Esophagus muscularis mucosa (tissue), 4 donors: ENCODE measurements around the gene RBBP9. TPM values are rescaled to one million over a fixed set of nuclear protein-coding genes. Genes with fewer than 3 reads are reported as not detected.

ENCODE experiments used
- DNase-seq: peaks from one replicate; pipeline ENCODE4 v3.0.0-alpha.2; 2017; ENCODE audit errors: extremely low spot score
- H3K27ac ChIP-seq, 4 donors: fragments of 200-600 bp; sonication (generic); replicated peaks in 1 of 4; 1 replicate in 3 of 4; 2 replicates in 1 of 4; pipeline ENCODE4 v1.5.1; 2016 to 2019; ENCODE audit warnings: mild to moderate bottlenecking in 1 of 4
- H3K27me3 ChIP-seq, 4 donors: fragments of 200-600 bp; sonication (generic); one replicate each; pipeline versions ENCODE4 v1.5.1 to v1.6.0; 2016 to 2019
- H3K36me3 ChIP-seq, 4 donors: fragments of 200-600 bp; sonication (generic); one replicate each; pipeline ENCODE4 v1.5.1; 2016 to 2019
- H3K4me1 ChIP-seq, 4 donors: fragments of 200-600 bp; sonication (generic); one replicate each; pipeline ENCODE4 v1.5.1; 2016 to 2019
- H3K4me3 ChIP-seq, 4 donors: fragments of 200-600 bp; sonication (generic); 1 replicate in 2 of 4; 2 replicates in 2 of 4; pipeline ENCODE4 v1.5.1; 2016 to 2019; ENCODE audit warnings: mild to moderate bottlenecking in 4 of 4, moderate library complexity in 1 of 4
- H3K9me3 ChIP-seq, 4 donors: fragments of 200-600 bp; sonication (generic); 1 replicate in 3 of 4; 2 replicates in 1 of 4; pipeline ENCODE4 v1.5.1; 2016 to 2019
- CTCF ChIP-seq, 3 experiments: fragments of 200-600 bp in 2 of 3; fragments of 450-650 bp in 1 of 3; sonication (generic) in 2 of 3; IDR thresholded peaks; one replicate each; pipeline ENCODE4 v1.5.1; 2017 to 2019; ENCODE audit warnings: antibody characterized with exemption in 3 of 3, mild to moderate bottlenecking in 2 of 3, moderate library complexity in 1 of 3
- EP300 ChIP-seq: sonication (generic); formaldehyde crosslinking; IDR thresholded peaks from one replicate; pipeline ENCODE4 v1.6.1; 2017; ENCODE audit warnings: antibody characterized with exemption
- POLR2A ChIP-seq: fragments of 450-650 bp; IDR thresholded peaks from one replicate; pipeline ENCODE4 v1.6.1; 2017; ENCODE audit warnings: antibody characterized with exemption, moderate library complexity, mild to moderate bottlenecking, low read depth
- POLR2AphosphoS5 ChIP-seq, 2 donors: sonication (generic); formaldehyde crosslinking; IDR thresholded peaks; one replicate each; pipeline ENCODE4 v1.6.1; 2017; ENCODE audit warnings: antibody characterized with exemption in 2 of 2
- WGBS: methylation state at CpG from one replicate; pipeline ENCODE4 v1.1.5; 2018; 5-methylcytosine and 5-hydroxymethylcytosine counted together
- intact Hi-C: fragments of 100-400 bp; cut with DNase I; formaldehyde crosslinking; loops from one replicate; pipeline ENCODE4 v1.15.1; 2023
- total RNA-seq, 4 donors: library from RNA; depleted of rRNA; stranded (reverse); fragments of >200 nt; gene quantifications; one replicate each; pipeline versions ENCODE4 v1.1.0 to v1.2.1, GENCODE V29; 2016

Gene RBBP9
- total RNA-seq, 4 donors from 2014 or later: 13.7 to 16.7 (median 15.3) TPM

- no peak for DNase-seq
- intact Hi-C loops: no loop called here
- Histone ChIP-seq H3K4me1 (no peaks in the 10 kb centered on the region), H3K36me3 (peaks cover 37 to 94% (median 80%) of the 10 kb centered on the region in 4 donors), H3K4me3 (no peak overlapping the region), H3K27ac (no peak overlapping the region), H3K9me3 (no peaks in the 10 kb centered on the region), H3K27me3 (no peaks in the 10 kb centered on the region)
- no peak for TF ChIP-seq EP300
- no peak for TF ChIP-seq POLR2A
- TF ChIP-seq CTCF (IDR thresholded peaks at IDR 0.05): no peak
- no peak for TF ChIP-seq POLR2AphosphoS5 (IDR thresholded peaks at IDR 0.05)
- WGBS: 89% methylated on average over 5 of the region's 5 CpGs
These were observed 44.7 kb upstream of the RBBP9 start for GRCh38 chr20:18541741-18542140.

GRCh38 chr20:18537651-18538050, 40.6 kb upstream of the RBBP9 start:
- no peaks in the 10 kb centered on the region for H3K27me3 ChIP-seq
- no peaks in the 10 kb centered on the region for H3K9me3 ChIP-seq
- WGBS: 89% methylated on average over 2 of the region's 2 CpGs
- H3K4me1 ChIP-seq: no peaks in the 10 kb centered on the region
- no peak for DNase-seq
- peaks cover 26 to 95% (median 86%) of the 10 kb centered on the region in 4 donors for H3K36me3 ChIP-seq
- intact Hi-C loops: no loop called here
- H3K4me3 ChIP-seq: no peak overlapping the region
- TF ChIP-seq CTCF (IDR thresholded peaks at IDR 0.05) (no peak), POLR2A (no peak), POLR2AphosphoS5 (IDR thresholded peaks at IDR 0.05) (no peak), EP300 (no peak)
- H3K27ac ChIP-seq: no peak overlapping the region

GRCh38 chr20:18533978-18534644, 37.1 kb upstream of the RBBP9 start:
- Histone ChIP-seq H3K36me3 (peaks cover 32 to 98% (median 86%) of the 10 kb centered on the region in 4 donors), H3K9me3 (no peaks in the 10 kb centered on the region), H3K27me3 (no peaks in the 10 kb centered on the region), H3K4me3 (no peak overlapping the region), H3K4me1 (no peaks in the 10 kb centered on the region), H3K27ac (no peak overlapping the region)
- intact Hi-C loops: no loop called here
- 84% methylated on average over 6 of the region's 6 CpGs for WGBS
- DNase-seq: no peak
- TF ChIP-seq POLR2AphosphoS5 (IDR thresholded peaks at IDR 0.05) (no peak), POLR2A (no peak), CTCF (IDR thresholded peaks at IDR 0.05) (no peak), EP300 (no peak)

GRCh38 chr20:18533491-18533890, 36.5 kb upstream of the RBBP9 start:
- H3K27me3 ChIP-seq: no peaks in the 10 kb centered on the region
- no peak overlapping the region for H3K27ac ChIP-seq
- no peaks in the 10 kb centered on the region for H3K9me3 ChIP-seq
- no peak overlapping the region for H3K4me3 ChIP-seq
- 58% methylated on average over 1 of the region's 1 CpG for WGBS
- no peak for DNase-seq
- H3K4me1 ChIP-seq: no peaks in the 10 kb centered on the region
- TF ChIP-seq POLR2AphosphoS5 (IDR thresholded peaks at IDR 0.05) (no peak), EP300 (no peak), CTCF (IDR thresholded peaks at IDR 0.05) (no peak), POLR2A (no peak)
- intact Hi-C loops: no loop called here
- H3K36me3 ChIP-seq: peaks cover 35 to 99% (median 89%) of the 10 kb centered on the region in 4 donors

- no peak overlapping the region for H3K4me3 ChIP-seq
- no peaks in the 10 kb centered on the region for H3K27me3 ChIP-seq
- peaks cover 44 to 99% (median 93%) of the 10 kb centered on the region in 4 donors for H3K36me3 ChIP-seq
- DNase-seq: no peak
- TF ChIP-seq POLR2A (no peak), CTCF (IDR thresholded peaks at IDR 0.05) (no peak)
- intact Hi-C loops: no loop called here
- H3K4me1 ChIP-seq: no peaks in the 10 kb centered on the region
- no peak overlapping the region for H3K27ac ChIP-seq
- no peaks in the 10 kb centered on the region for H3K9me3 ChIP-seq
- 90% methylated on average over 6 of the region's 6 CpGs for WGBS
These were observed 35.6 kb upstream of the RBBP9 start for GRCh38 chr20:18532626-18533025.
